ENCODE data around the gene NELL2.
"Not testable (repeated sequence)": the region's sequence is repeated elsewhere in the genome, so short reads cannot be mapped to it uniquely, and the experiment has no call there.

NELL2 gene

GRCh38 chr12:44875954-44876543 is at the start of gene NELL2:
TSS of gene NELL2 (minus strand) at chr12:44876315. CDS start at chr12:44875869, 446 bp downstream.
- Histone ChIP-seq H3K9ac (ENCODE audit: low read length in 2 of 2) (no peak within 1 kb of the TSS), H3K4me3 (ENCODE audit: low read length in 2 of 2) (peak within 1 kb of the TSS; percentile 68 to 78), H3K27me3 (ENCODE audit: control insufficient read depth in 1 of 2, insufficient read depth in 2 of 2, low read length in 2 of 2) (peaks cover 6 to 10% of the 10 kb centered on the region in 2 donors), H3K27ac (ENCODE audit: low read length) (no peak within 1 kb of the TSS), H3K4me1 (ENCODE audit: control insufficient read depth, insufficient read depth, low read length) (peaks cover 7% of the 10 kb centered on the region), H3K36me3 (ENCODE audit: control insufficient read depth in 2 of 2, insufficient read depth in 2 of 2, low read length in 2 of 2) (no peaks in the 10 kb centered on the region), H3K9me3 (ENCODE audit: control insufficient read depth in 2 of 2, low read length in 2 of 2) (no peaks in the 10 kb centered on the region)

DNA sequence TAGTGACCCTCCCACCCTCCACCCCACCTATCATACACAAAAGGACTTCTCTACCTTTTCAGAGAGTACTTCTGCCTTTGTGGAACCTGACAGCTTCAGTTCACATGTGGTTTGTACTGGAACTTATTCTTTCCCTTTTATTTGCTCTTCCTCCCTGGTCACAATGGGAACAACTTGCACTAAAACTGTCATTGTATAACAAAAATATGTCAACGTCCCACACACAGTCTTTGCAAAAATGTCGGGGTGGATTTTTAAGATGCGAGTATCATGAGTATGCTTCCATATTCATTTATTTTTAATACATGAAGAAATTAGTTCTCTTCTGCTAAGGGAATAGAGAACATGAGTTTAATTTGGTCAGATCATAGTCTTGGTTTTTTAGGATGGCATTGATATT is 45.6 kb upstream of the NELL2 start:
- Histone ChIP-seq H3K9me3 (ENCODE audit: control insufficient read depth in 2 of 2, low read length in 2 of 2) (no peaks in the 10 kb centered on the region), H3K4me1 (ENCODE audit: control insufficient read depth, insufficient read depth, low read length) (no peaks in the 10 kb centered on the region), H3K9ac (ENCODE audit: low read length in 2 of 2) (no peak overlapping the region), H3K4me3 (ENCODE audit: low read length in 2 of 2) (no peak overlapping the region), H3K36me3 (ENCODE audit: control insufficient read depth in 2 of 2, insufficient read depth in 2 of 2, low read length in 2 of 2) (no peaks in the 10 kb centered on the region), H3K27ac (ENCODE audit: low read length) (no peak overlapping the region), H3K27me3 (ENCODE audit: control insufficient read depth in 1 of 2, insufficient read depth in 2 of 2, low read length in 2 of 2) (no peaks in the 10 kb centered on the region)

DNA sequence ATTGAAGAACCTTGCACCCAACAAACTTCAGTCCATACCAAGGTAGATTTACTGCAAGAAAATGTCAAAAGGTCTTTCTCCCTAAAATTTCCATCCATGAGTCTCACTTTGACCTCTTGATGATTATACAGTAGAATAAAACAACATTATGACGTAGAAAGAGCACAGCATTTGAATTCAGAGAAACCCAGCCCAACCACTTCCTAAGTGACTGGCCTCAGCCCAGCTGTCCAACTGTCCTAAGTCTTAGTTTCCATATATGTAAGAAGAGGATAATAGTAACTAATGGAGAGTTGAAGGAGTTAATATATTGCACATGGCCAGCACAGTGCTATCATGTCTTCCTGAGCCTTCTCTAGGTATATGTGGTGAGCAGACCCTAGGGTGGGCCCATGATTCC is 41.0 kb upstream of the NELL2 start:
- Histone ChIP-seq H3K27ac (ENCODE audit: low read length) (no peak overlapping the region), H3K9ac (ENCODE audit: low read length in 2 of 2) (no peak overlapping the region), H3K9me3 (ENCODE audit: control insufficient read depth in 2 of 2, low read length in 2 of 2) (no peaks in the 10 kb centered on the region), H3K4me1 (ENCODE audit: control insufficient read depth, insufficient read depth, low read length) (no peaks in the 10 kb centered on the region), H3K27me3 (ENCODE audit: control insufficient read depth in 1 of 2, insufficient read depth in 2 of 2, low read length in 2 of 2) (no peaks in the 10 kb centered on the region), H3K4me3 (ENCODE audit: low read length in 2 of 2) (no peak overlapping the region), H3K36me3 (ENCODE audit: control insufficient read depth in 2 of 2, insufficient read depth in 2 of 2, low read length in 2 of 2) (no peaks in the 10 kb centered on the region)

DNA sequence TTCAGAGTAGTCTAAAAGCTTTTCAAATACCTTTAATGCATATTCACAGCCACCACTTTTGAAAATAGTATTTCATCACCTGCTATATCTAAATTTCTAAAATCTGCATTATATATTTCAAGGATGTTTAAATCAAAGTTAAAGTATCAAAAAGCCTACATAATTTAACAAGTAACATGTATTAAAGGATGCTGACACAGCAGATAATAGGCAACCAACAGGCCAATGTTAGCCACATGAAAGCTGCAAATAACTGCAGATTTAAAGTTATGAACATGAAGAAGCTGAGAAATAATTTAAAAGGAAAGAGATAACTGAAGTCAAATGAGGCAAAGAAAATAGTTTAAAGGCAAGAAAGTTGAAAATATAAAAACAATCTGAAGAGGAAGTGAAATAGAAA is 39.8 kb upstream of the NELL2 start:
- no peaks in the 10 kb centered on the region for H3K4me1 ChIP-seq (ENCODE audit: control insufficient read depth, insufficient read depth, low read length)
- no peaks in the 10 kb centered on the region for H3K36me3 ChIP-seq (ENCODE audit: control insufficient read depth in 2 of 2, insufficient read depth in 2 of 2, low read length in 2 of 2)
- H3K27ac ChIP-seq (ENCODE audit: low read length): no peak overlapping the region
- H3K9me3 ChIP-seq (ENCODE audit: control insufficient read depth in 2 of 2, low read length in 2 of 2): no peaks in the 10 kb centered on the region
- no peak overlapping the region for H3K4me3 ChIP-seq (ENCODE audit: low read length in 2 of 2)
- no peaks in the 10 kb centered on the region for H3K27me3 ChIP-seq (ENCODE audit: control insufficient read depth in 1 of 2, insufficient read depth in 2 of 2, low read length in 2 of 2)
- no peak overlapping the region for H3K9ac ChIP-seq (ENCODE audit: low read length in 2 of 2)

GRCh38 chr12:44904321-44904720 is 28.2 kb upstream of the NELL2 start:
- H3K4me3 ChIP-seq (ENCODE audit: low read length in 2 of 2): no peak overlapping the region

GRCh38 chr12:44898108-44898507 is 22.0 kb upstream of the NELL2 start:
- H3K9me3 ChIP-seq (ENCODE audit: control insufficient read depth in 2 of 2, low read length in 2 of 2); H3K27ac ChIP-seq (ENCODE audit: low read length); H3K9ac ChIP-seq (ENCODE audit: low read length in 2 of 2); H3K4me1 ChIP-seq (ENCODE audit: control insufficient read depth, insufficient read depth, low read length); H3K4me3 ChIP-seq (ENCODE audit: low read length in 2 of 2); H3K27me3 ChIP-seq (ENCODE audit: control insufficient read depth in 1 of 2, insufficient read depth in 2 of 2, low read length in 2 of 2); H3K36me3 ChIP-seq (ENCODE audit: control insufficient read depth in 2 of 2, insufficient read depth in 2 of 2, low read length in 2 of 2): not testable (repeated sequence)

More at GRCh38 chr12:44904321-44904720, 28.2 kb upstream of the NELL2 start:
- Histone ChIP-seq H3K36me3 (ENCODE audit: control insufficient read depth in 2 of 2, insufficient read depth in 2 of 2, low read length in 2 of 2) (no peaks in the 10 kb centered on the region), H3K27me3 (ENCODE audit: control insufficient read depth in 1 of 2, insufficient read depth in 2 of 2, low read length in 2 of 2) (no peaks in the 10 kb centered on the region), H3K9me3 (ENCODE audit: control insufficient read depth in 2 of 2, low read length in 2 of 2) (no peaks in the 10 kb centered on the region), H3K27ac (ENCODE audit: low read length) (no peak overlapping the region), H3K4me1 (ENCODE audit: control insufficient read depth, insufficient read depth, low read length) (no peaks in the 10 kb centered on the region), H3K9ac (ENCODE audit: low read length in 2 of 2) (no peak overlapping the region)

DNA sequence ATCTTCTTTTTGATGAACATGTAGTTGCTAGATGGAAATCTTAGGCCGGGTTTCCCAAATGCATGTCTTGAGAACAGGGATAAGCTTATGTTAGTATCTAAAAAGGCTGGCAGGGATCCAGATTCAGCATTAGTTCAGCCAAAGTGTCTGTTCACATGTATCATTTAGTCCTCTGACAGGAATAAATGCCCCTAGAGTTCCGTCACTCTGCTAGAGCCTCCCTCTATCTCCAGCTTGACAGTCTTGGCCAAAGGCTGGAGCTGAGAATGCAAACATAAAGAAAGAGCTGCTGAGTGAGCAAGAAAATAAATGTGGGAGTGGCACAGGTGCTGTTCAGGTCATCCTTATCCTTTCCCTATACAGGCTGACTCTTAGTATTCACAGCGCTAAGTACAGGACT is 13.8 kb upstream of the NELL2 start:
- H3K9me3 ChIP-seq (ENCODE audit: control insufficient read depth in 2 of 2, low read length in 2 of 2): no peaks in the 10 kb centered on the region
- H3K27ac ChIP-seq (ENCODE audit: low read length): no peak overlapping the region
- H3K27me3 ChIP-seq (ENCODE audit: control insufficient read depth in 1 of 2, insufficient read depth in 2 of 2, low read length in 2 of 2): no peaks in the 10 kb centered on the region
- no peak overlapping the region for H3K4me3 ChIP-seq (ENCODE audit: low read length in 2 of 2)
- H3K36me3 ChIP-seq (ENCODE audit: control insufficient read depth in 2 of 2, insufficient read depth in 2 of 2, low read length in 2 of 2): no peaks in the 10 kb centered on the region
- no peaks in the 10 kb centered on the region for H3K4me1 ChIP-seq (ENCODE audit: control insufficient read depth, insufficient read depth, low read length)
- no peak overlapping the region for H3K9ac ChIP-seq (ENCODE audit: low read length in 2 of 2)

GRCh38 chr12:44889162-44889561 is 13.0 kb upstream of the NELL2 start:
- H3K9me3 ChIP-seq (ENCODE audit: control insufficient read depth in 2 of 2, low read length in 2 of 2): no peaks in the 10 kb centered on the region
- no peaks in the 10 kb centered on the region for H3K4me1 ChIP-seq (ENCODE audit: control insufficient read depth, insufficient read depth, low read length)
- no peak overlapping the region for H3K27ac ChIP-seq (ENCODE audit: low read length)
- H3K4me3 ChIP-seq (ENCODE audit: low read length in 2 of 2): no peak overlapping the region
- no peak overlapping the region for H3K9ac ChIP-seq (ENCODE audit: low read length in 2 of 2)
- H3K36me3 ChIP-seq (ENCODE audit: control insufficient read depth in 2 of 2, insufficient read depth in 2 of 2, low read length in 2 of 2): no peaks in the 10 kb centered on the region
- no peaks in the 10 kb centered on the region for H3K27me3 ChIP-seq (ENCODE audit: control insufficient read depth in 1 of 2, insufficient read depth in 2 of 2, low read length in 2 of 2)

DNA sequence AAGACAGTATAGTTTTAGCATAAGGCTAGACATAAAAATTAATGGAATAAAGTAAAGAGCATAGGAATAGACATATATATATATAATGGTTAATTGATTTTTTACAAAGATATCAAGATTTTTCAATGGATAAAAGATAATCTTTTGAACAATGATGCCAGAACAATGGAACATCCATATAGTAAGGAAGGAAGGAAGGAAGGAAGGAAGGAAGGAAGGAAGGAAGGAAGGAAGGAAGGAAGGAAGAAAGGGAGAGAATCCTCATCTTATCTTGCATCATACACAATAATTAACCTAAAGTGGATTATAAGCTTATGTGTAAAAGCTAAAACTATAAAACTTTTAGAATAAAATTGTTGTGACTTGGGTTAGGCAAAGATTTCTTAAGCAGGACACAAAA is 9.8 kb upstream of the NELL2 start:
- H3K9me3 ChIP-seq (ENCODE audit: control insufficient read depth in 2 of 2, low read length in 2 of 2): no peaks in the 10 kb centered on the region
- no peak overlapping the region for H3K4me3 ChIP-seq (ENCODE audit: low read length in 2 of 2)
- H3K9ac ChIP-seq (ENCODE audit: low read length in 2 of 2): no peak overlapping the region
- no peaks in the 10 kb centered on the region for H3K4me1 ChIP-seq (ENCODE audit: control insufficient read depth, insufficient read depth, low read length)
- H3K36me3 ChIP-seq (ENCODE audit: control insufficient read depth in 2 of 2, insufficient read depth in 2 of 2, low read length in 2 of 2): no peaks in the 10 kb centered on the region
- H3K27me3 ChIP-seq (ENCODE audit: control insufficient read depth in 1 of 2, insufficient read depth in 2 of 2, low read length in 2 of 2): no peaks in the 10 kb centered on the region
- no peak overlapping the region for H3K27ac ChIP-seq (ENCODE audit: low read length)

- Histone ChIP-seq H3K36me3 (ENCODE audit: control insufficient read depth in 2 of 2, insufficient read depth in 2 of 2, low read length in 2 of 2) (no peaks in the 10 kb centered on the region), H3K27me3 (ENCODE audit: control insufficient read depth in 1 of 2, insufficient read depth in 2 of 2, low read length in 2 of 2) (no peaks in the 10 kb centered on the region), H3K4me3 (ENCODE audit: low read length in 2 of 2) (no peak overlapping the region), H3K27ac (ENCODE audit: low read length) (no peak overlapping the region), H3K9me3 (ENCODE audit: control insufficient read depth in 2 of 2, low read length in 2 of 2) (no peaks in the 10 kb centered on the region), H3K9ac (ENCODE audit: low read length in 2 of 2) (no peak overlapping the region), H3K4me1 (ENCODE audit: control insufficient read depth, insufficient read depth, low read length) (no peaks in the 10 kb centered on the region)
Observed at GRCh38 chr12:44881197-44881596, 5.1 kb upstream of the NELL2 start.

- peak overlapping the region; percentile 68 to 78 for H3K4me3 ChIP-seq (ENCODE audit: low read length in 2 of 2)
- H3K9ac ChIP-seq (ENCODE audit: low read length in 2 of 2): no peak overlapping the region
- no peak overlapping the region for H3K27ac ChIP-seq (ENCODE audit: low read length)
- H3K9me3 ChIP-seq (ENCODE audit: control insufficient read depth in 2 of 2, low read length in 2 of 2): no peaks in the 10 kb centered on the region
- peaks cover 6 to 10% of the 10 kb centered on the region in 2 donors for H3K27me3 ChIP-seq (ENCODE audit: control insufficient read depth in 1 of 2, insufficient read depth in 2 of 2, low read length in 2 of 2)
- H3K4me1 ChIP-seq (ENCODE audit: control insufficient read depth, insufficient read depth, low read length): peaks cover 7% of the 10 kb centered on the region
- no peaks in the 10 kb centered on the region for H3K36me3 ChIP-seq (ENCODE audit: control insufficient read depth in 2 of 2, insufficient read depth in 2 of 2, low read length in 2 of 2)
Observed at GRCh38 chr12:44876544-44877410, 662 bp upstream of the NELL2 start.

All from stomach smooth muscle (tissue), 2 donors.